H1 (cell line): ENCODE results near the gene CORO2B. TPM values are rescaled to one million over a fixed set of nuclear protein-coding genes. Genes with fewer than 3 reads are reported as not detected.

Source experiments
- CTCF ChIA-PET: fragments of 300-600 bp; sonication (Branson Sonifier 250); formaldehyde crosslinking; loops from one replicate; lab custom pipeline; 2021; ENCODE audit not compliant: partially characterized antibody; lab: Charles Lee
- POLR2A ChIA-PET: fragments of 300-600 bp; sonication (Branson Sonifier 250); formaldehyde crosslinking; loops from one replicate; lab custom pipeline; 2021; ENCODE audit warnings: inconsistent platforms; ENCODE audit not compliant: partially characterized antibody; lab: Charles Lee
- DNase-seq, 2 experiments: peaks; one replicate each; pipeline versions ENCODE4 v3.0.0 to v3.0.0-alpha.2; 2010 to 2022; ENCODE audit warnings: low spot score in 2 of 2, low read depth in 1 of 2, mixed read lengths in 1 of 2
- FAIRE-seq: peaks from 2 replicates; lab custom pipeline; 2011; peaks lifted over from hg19 to GRCh38; lab: Jason Lieb, UNC
- H2AFZ ChIP-seq: 2 replicates; pipeline ENCODE4 v1.8.1; 2012; ENCODE audit warnings: low read length, inconsistent platforms
- H2AK5ac ChIP-seq: 2 replicates; pipeline ENCODE4 v1.6.1; 2013; ENCODE audit warnings: low read depth, low read length
- H2BK120ac ChIP-seq: replicated peaks from 2 replicates; pipeline ENCODE3; 2013; ENCODE audit warnings: low read depth, low read length, inconsistent platforms
- H2BK12ac ChIP-seq: 2 replicates; pipeline ENCODE4 v1.6.1; 2013; ENCODE audit warnings: low read depth, low read length
- H2BK15ac ChIP-seq: 2 replicates; pipeline ENCODE4 v1.6.1; 2013; ENCODE audit warnings: low read length
- H2BK20ac ChIP-seq: 2 replicates; pipeline ENCODE4 v1.6.1; 2013; ENCODE audit warnings: low read length
- H2BK5ac ChIP-seq: 2 replicates; pipeline ENCODE4 v1.6.1; 2013; ENCODE audit warnings: low read depth, low read length
- H3K14ac ChIP-seq: 2 replicates; pipeline ENCODE4 v1.6.1; 2013; ENCODE audit warnings: inconsistent platforms; ENCODE audit not compliant: insufficient read length
- H3K18ac ChIP-seq: 2 replicates; pipeline ENCODE4 v1.6.1; 2013; ENCODE audit warnings: low read length; ENCODE audit errors: extremely low read depth
- H3K23ac ChIP-seq: 2 replicates; pipeline ENCODE4 v1.6.1; 2013; ENCODE audit warnings: inconsistent platforms; ENCODE audit not compliant: insufficient read length
- H3K23me2 ChIP-seq: 2 replicates; pipeline ENCODE4 v1.6.1; 2013; ENCODE audit warnings: low read depth, low read length
- H3K27ac ChIP-seq: 2 replicates; pipeline ENCODE4 v1.6.1; 2011; ENCODE audit warnings: low read depth, low read length, inconsistent platforms
- H3K27me3 ChIP-seq, 4 experiments: replicated peaks in 1 of 4; 1 replicate in 1 of 4; 2 replicates in 3 of 4; pipeline versions ENCODE4 v1.6.1 to v1.8.1; 2011 to 2013; ENCODE audit warnings: low read length in 3 of 4, mild to moderate bottlenecking in 3 of 4, inconsistent platforms in 2 of 4, mixed read lengths in 2 of 4, moderate library complexity in 1 of 4; ENCODE audit not compliant: control insufficient read depth in 3 of 4, insufficient read depth in 3 of 4; ENCODE audit errors: extremely low read depth in 1 of 4
- H3K36me3 ChIP-seq, 4 experiments: 2 replicates each; pipeline versions ENCODE4 v1.6.1 to v1.8.1; 2011 to 2013; ENCODE audit warnings: mild to moderate bottlenecking in 4 of 4, low read length in 3 of 4, moderate library complexity in 2 of 4, control low read depth in 1 of 4, inconsistent platforms in 1 of 4; ENCODE audit not compliant: insufficient read depth in 4 of 4, control insufficient read depth in 2 of 4
- H3K4ac ChIP-seq: replicated peaks from 2 replicates; pipeline ENCODE3; 2013; ENCODE audit warnings: low read length, low read depth, mixed read lengths, inconsistent platforms; ENCODE audit not compliant: insufficient read length
- H3K4me1 ChIP-seq, 4 experiments: replicated peaks in 1 of 4; 1 replicate in 1 of 4; 2 replicates in 3 of 4; pipeline versions ENCODE4 v1.6.1 to v1.8.1; 2011 to 2013; ENCODE audit warnings: low read length in 3 of 4, inconsistent platforms in 2 of 4, mixed read lengths in 1 of 4; ENCODE audit not compliant: insufficient read depth in 4 of 4, control insufficient read depth in 3 of 4
- H3K4me2 ChIP-seq, 2 experiments: 2 replicates each; pipeline versions ENCODE4 v1.6.1 to v1.8.1; 2011 to 2013; ENCODE audit warnings: low read depth in 2 of 2, low read length in 2 of 2, control low read depth in 1 of 2, inconsistent platforms in 1 of 2, mild to moderate bottlenecking in 1 of 2; ENCODE audit not compliant: insufficient read depth in 1 of 2
- H3K4me3 ChIP-seq, 4 experiments: fragments of 200-600, 300-600 bp in 1 of 4; sonication (generic), shearing (Covaris generic), sonication (Bioruptor Twin) in 1 of 4; 2 replicates each; pipeline versions ENCODE4 v1.5.1 to v1.8.1; 2011 to 2016; ENCODE audit warnings: low read length in 4 of 4, low read depth in 3 of 4, control low read depth in 2 of 4, inconsistent platforms in 2 of 4, mild to moderate bottlenecking in 2 of 4, mixed read lengths in 1 of 4, moderate library complexity in 1 of 4; ENCODE audit not compliant: insufficient read depth in 2 of 4; ENCODE audit errors: extremely low read depth in 1 of 4
- H3K56ac ChIP-seq: replicated peaks from 2 replicates; pipeline ENCODE3; 2013; ENCODE audit warnings: low read depth, mild to moderate bottlenecking, mixed read lengths, low read length, inconsistent platforms; ENCODE audit not compliant: insufficient read length
- H3K79me1 ChIP-seq: 2 replicates; pipeline ENCODE4 v1.6.1; 2013; ENCODE audit warnings: low read depth, low read length, control low read depth
- H3K79me2 ChIP-seq, 2 experiments: 2 replicates each; pipeline versions ENCODE4 v1.6.1 to v1.8.1; 2012 to 2013; ENCODE audit warnings: low read length in 2 of 2, mild to moderate bottlenecking in 2 of 2, inconsistent platforms in 1 of 2; ENCODE audit not compliant: insufficient read depth in 2 of 2, control insufficient read depth in 1 of 2
- H3K9ac ChIP-seq, 4 experiments: replicated peaks in 1 of 4; 1 replicate in 1 of 4; 2 replicates in 3 of 4; pipeline versions ENCODE4 v1.6.1 to v1.8.1; 2011 to 2013; ENCODE audit warnings: low read depth in 3 of 4, low read length in 3 of 4, control low read depth in 2 of 4, mild to moderate bottlenecking in 2 of 4, moderate library complexity in 2 of 4, inconsistent platforms in 1 of 4; ENCODE audit errors: extremely low read depth in 1 of 4
- H3K9me3 ChIP-seq, 2 experiments: 2 replicates each; pipeline versions ENCODE4 v1.6.1 to v1.8.1; 2012 to 2013; ENCODE audit warnings: mild to moderate bottlenecking in 2 of 2, moderate library complexity in 2 of 2, control low read depth in 1 of 2, inconsistent platforms in 1 of 2, low read depth in 1 of 2, low read length in 1 of 2, mixed read lengths in 1 of 2; ENCODE audit not compliant: insufficient read depth in 2 of 2
- H4K20me1 ChIP-seq, 2 experiments: replicated peaks in 1 of 2; 2 replicates each; pipeline versions ENCODE3 to v1.8.1; 2011 to 2013; ENCODE audit warnings: inconsistent platforms in 2 of 2, low read length in 2 of 2, mild to moderate bottlenecking in 1 of 2; ENCODE audit not compliant: insufficient read depth in 2 of 2, control insufficient read depth in 1 of 2
- H4K5ac ChIP-seq: 2 replicates; pipeline ENCODE4 v1.6.1; 2013; ENCODE audit warnings: low read length, low read depth, mixed read lengths, inconsistent platforms; ENCODE audit not compliant: insufficient read length
- H4K8ac ChIP-seq: 2 replicates; pipeline ENCODE4 v1.8.0; 2013; ENCODE audit warnings: mild to moderate bottlenecking, moderate library complexity, low read length, inconsistent platforms; ENCODE audit not compliant: insufficient read depth; ENCODE audit errors: extremely low read depth
- H4K91ac ChIP-seq: replicated peaks from 2 replicates; pipeline ENCODE3; 2013; ENCODE audit warnings: low read length, mixed read lengths, inconsistent platforms; ENCODE audit not compliant: insufficient read length
- CBX8 ChIP-seq: fragments of 300-800, 300-1000 bp; sonication (generic); IDR thresholded peaks from 2 replicates; pipeline ENCODE4 v1.7.1; 2016; ENCODE audit warnings: low read depth, low read length, borderline replicate concordance
- CHD2 ChIP-seq: IDR thresholded peaks from 2 replicates; pipeline ENCODE4 v1.6.1; 2012; ENCODE audit warnings: low read length, improper control_type of control experiment
- CREB1 ChIP-seq: IDR thresholded peaks from 2 replicates; pipeline ENCODE4 v1.6.1; 2012; ENCODE audit warnings: inconsistent platforms
- EGR1 ChIP-seq: IDR thresholded peaks from 2 replicates; pipeline ENCODE4 v1.6.1; 2011; ENCODE audit warnings: low read depth, low read length, borderline replicate concordance
- GABPA ChIP-seq: IDR thresholded peaks from 2 replicates; pipeline ENCODE4 v1.6.1; 2011; ENCODE audit warnings: mild to moderate bottlenecking, low read length, moderate library complexity, borderline replicate concordance; ENCODE audit not compliant: insufficient read depth
- KDM5A ChIP-seq: fragments of 200-600 bp; IDR thresholded peaks from 2 replicates; pipeline ENCODE4 v1.7.1; 2012; ENCODE audit warnings: mild to moderate bottlenecking, low read length, inconsistent platforms, mixed read lengths
- SIX5 ChIP-seq: IDR thresholded peaks from 2 replicates; pipeline ENCODE4 v1.6.1; 2011; ENCODE audit warnings: mild to moderate bottlenecking, low read depth, low read length
- SP2 ChIP-seq: IDR thresholded peaks from 2 replicates; pipeline ENCODE4 v1.6.1; 2012; ENCODE audit warnings: mild to moderate bottlenecking, low read length, inconsistent platforms
- SUZ12 ChIP-seq: fragments of 200-600 bp; sonication (generic); IDR thresholded peaks from 2 replicates; pipeline ENCODE4 v1.6.1; 2012; ENCODE audit warnings: mild to moderate bottlenecking, inconsistent platforms, low read length, moderate library complexity, mixed read lengths
- TCF12 ChIP-seq: IDR thresholded peaks from 2 replicates; pipeline ENCODE4 v1.6.1; 2011; ENCODE audit warnings: low read depth, mild to moderate bottlenecking, low read length
- polyA plus RNA-seq, 7 experiments: library from polyadenylated mRNA; depleted of rRNA in 3 of 7; stranded (reverse) in 5 of 7; unstranded in 2 of 7; fragments of >200 nt in 5 of 7; fragments of 200-250 nt in 2 of 7; gene quantifications; 1 replicate in 5 of 7; 2 replicates in 1 of 7; 4 replicates in 1 of 7; pipeline versions ENCODE4 v1.2.1 to v1.2.3, GENCODE V29; 2011 to 2013; ENCODE audit warnings: missing spikeins in 2 of 7, mixed read lengths in 2 of 7
- total RNA-seq: library from RNA; stranded (reverse); fragmentation: NEBNext Ultra II Directional; extraction: Animal tissue kit (Norgen Biotek cat#: 25700); gene quantifications from 2 replicates; pipeline ENCODE4 v1.2.1, GENCODE V29; 2021
- TF ChIP-seq, protein P1 (sequence below): IDR thresholded peaks from 2 replicates; pipeline ENCODE4 v1.6.1; 2012; ENCODE audit warnings: inconsistent platforms

CORO2B gene
- total and polyA plus RNA-seq, 2 of the 8 experiments (the other 6 are each of a cell fraction or from before 2014, with no cell fraction given) = 3.4 to 6.7 TPM

GRCh38 chr15:68735610-68736009 lies 156.8 kb downstream of the CORO2B start:
- Histone ChIP-seq H4K8ac (no peak overlapping the region), H3K14ac (no peak overlapping the region), H3K4me3 (no peak overlapping the region), H3K79me1 (no peaks in the 10 kb centered on the region), H3K9ac (no peak overlapping the region)
- no peak for TF ChIP-seq SP2
- no peak for TF ChIP-seq TCF12
- TF ChIP-seq SUZ12 = no peak
- no peak for TF ChIP-seq CBX8
- TF ChIP-seq CHD2 = no peak
- TF ChIP-seq CREB1 = no peak
- TF ChIP-seq EGR1 = no peak
- TF ChIP-seq SIX5 = no peak
- TF ChIP-seq, protein P1, sequence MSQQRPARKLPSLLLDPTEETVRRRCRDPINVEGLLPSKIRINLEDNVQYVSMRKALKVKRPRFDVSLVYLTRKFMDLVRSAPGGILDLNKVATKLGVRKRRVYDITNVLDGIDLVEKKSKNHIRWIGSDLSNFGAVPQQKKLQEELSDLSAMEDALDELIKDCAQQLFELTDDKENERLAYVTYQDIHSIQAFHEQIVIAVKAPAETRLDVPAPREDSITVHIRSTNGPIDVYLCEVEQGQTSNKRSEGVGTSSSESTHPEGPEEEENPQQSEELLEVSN = no peak
- TF ChIP-seq KDM5A = no peak
- TF ChIP-seq GABPA = no peak
- TF ChIP-seq, all 59 proteins: peak for 0
- CTCF ChIA-PET = interaction anchor here (1.5 to 2.7 kb wide), 4 partner anchors 14 to 186 kb away, joined by 3 to 10 read pairs (median 4); no protein-coding TSS in a partner anchor
- POLR2A ChIA-PET = interaction anchor here (1.6 kb wide), 1 partner anchor 37 kb away, joined by 3 read pairs; no protein-coding TSS in a partner anchor
- DNase-seq (no peak), FAIRE-seq (no peak)
- Histone ChIP-seq H3K9me3 (no peaks in the 10 kb centered on the region), H2BK5ac (no peak overlapping the region), H3K23ac (no peak overlapping the region), H3K4me1 (peaks cover 0 to 3% (median under 1%) of the 10 kb centered on the region in 4 experiments; a peak in 4 of 7 replicates), H3K36me3 (no peaks in the 10 kb centered on the region), H2AK5ac (no peak overlapping the region), H3K56ac (no peak overlapping the region), H4K5ac (no peak overlapping the region), H3K23me2 (no peaks in the 10 kb centered on the region; the same call in 1 of the 2 replicates), H3K4ac (no peak overlapping the region), H2BK15ac (no peak overlapping the region), H3K79me2 (no peaks in the 10 kb centered on the region), H2AFZ (no peak overlapping the region), H3K27me3 (no peaks in the 10 kb centered on the region), H4K20me1 (no peaks in the 10 kb centered on the region), H2BK20ac (no peak overlapping the region), H4K91ac (no peak overlapping the region), H3K27ac (no peak overlapping the region), H2BK12ac (no peak overlapping the region), H3K18ac (no peak overlapping the region), H3K4me2 (no peak overlapping the region), H2BK120ac (no peak overlapping the region)
